Activated T-helper 1 cell treated with anti-CD3 and anti-CD28 coated beads, Interleukin-12 subunit alpha, Interleukin-12 subunit beta, Interleukin-2, Interleukin-4 antibody, amounts not matched to agents 30 ng/mL and 10 ng/mL and 1 ng/mL, durations not matched to agents 14 hours and 24 hours and 36 hours (primary cell): ENCODE results near the gene ABHD15. TPM values are rescaled to one million over a fixed set of nuclear protein-coding genes. Genes with fewer than 3 reads are reported as not detected.

Experiments
- DNase-seq: peaks from one replicate; pipeline ENCODE4 v3.0.0; 2021; ENCODE audit warnings: low spot score
- H3K27ac Mint-ChIP-seq: one replicate; pipeline ENCODE4 v1.8.0; 2021; ENCODE audit warnings: mild to moderate bottlenecking, mixed read lengths
- H3K27me3 Mint-ChIP-seq: one replicate; pipeline ENCODE4 v1.8.0; 2022; ENCODE audit warnings: mild to moderate bottlenecking, moderate library complexity, mixed read lengths; ENCODE audit not compliant: insufficient read depth
- H3K36me3 Mint-ChIP-seq: one replicate; pipeline ENCODE4 v1.8.0; 2021; ENCODE audit warnings: low read depth, mixed read lengths
- H3K4me1 Mint-ChIP-seq: one replicate; pipeline ENCODE4 v1.8.0; 2021; ENCODE audit warnings: low read depth, mixed read lengths
- H3K4me3 Mint-ChIP-seq: one replicate; pipeline ENCODE4 v1.8.0; 2021; ENCODE audit warnings: mild to moderate bottlenecking, moderate library complexity, mixed read lengths
- H3K9me3 Mint-ChIP-seq: one replicate; pipeline ENCODE4 v1.8.0; 2021; ENCODE audit warnings: mixed read lengths
- intact Hi-C: fragments of 100-400 bp; cut with micrococcal nuclease; formaldehyde crosslinking; loops from one replicate; pipeline ENCODE4 v1.15.1; 2024
- total RNA-seq: library from RNA; stranded (reverse); gene quantifications from 2 replicates; pipeline ENCODE4 v1.2.3, GENCODE V29; 2022

The ABHD15 gene
- total RNA-seq, 1 donor from 2014 or later, result 19.5 TPM

GRCh38 chr17:29583324-29584248, 16.7 kb upstream of the ABHD15 start:
- H3K36me3 Mint-ChIP-seq, result peaks cover 19% of the 10 kb centered on the region
- intact Hi-C loops, result no loop called here
- H3K4me3 Mint-ChIP-seq, result peak overlapping the region; percentile 11
- peaks cover 58% of the 10 kb centered on the region for H3K4me1 Mint-ChIP-seq
- no peaks in the 10 kb centered on the region for H3K9me3 Mint-ChIP-seq
- no peak overlapping the region for H3K27ac Mint-ChIP-seq
- no peak for DNase-seq
- no peaks in the 10 kb centered on the region for H3K27me3 Mint-ChIP-seq

GRCh38 chr17:29582772-29583171, 15.9 kb upstream of the ABHD15 start:
- intact Hi-C loops, result no loop called here
- Mint-ChIP-seq H3K4me3 (no peak overlapping the region), H3K27me3 (no peaks in the 10 kb centered on the region), H3K36me3 (peaks cover 22% of the 10 kb centered on the region), H3K27ac (no peak overlapping the region), H3K4me1 (peaks cover 50% of the 10 kb centered on the region), H3K9me3 (no peaks in the 10 kb centered on the region)
- no peak for DNase-seq

GRCh38 chr17:29582254-29582765, 15.5 kb upstream of the ABHD15 start:
- H3K27me3 Mint-ChIP-seq, result no peaks in the 10 kb centered on the region
- DNase-seq, result no peak
- H3K4me3 Mint-ChIP-seq, result peak overlapping the region; percentile 9
- H3K4me1 Mint-ChIP-seq, result peaks cover 45% of the 10 kb centered on the region
- no peaks in the 10 kb centered on the region for H3K9me3 Mint-ChIP-seq
- intact Hi-C loops, result no loop called here
- no peak overlapping the region for H3K27ac Mint-ChIP-seq
- peaks cover 25% of the 10 kb centered on the region for H3K36me3 Mint-ChIP-seq

- H3K4me1 Mint-ChIP-seq, result peaks cover 39% of the 10 kb centered on the region
- no peaks in the 10 kb centered on the region for H3K9me3 Mint-ChIP-seq
- no peak for DNase-seq
- H3K27me3 Mint-ChIP-seq, result no peaks in the 10 kb centered on the region
- H3K4me3 Mint-ChIP-seq, result no peak overlapping the region
- intact Hi-C loops, result no loop called here
- H3K36me3 Mint-ChIP-seq, result peaks cover 25% of the 10 kb centered on the region
- H3K27ac Mint-ChIP-seq, result no peak overlapping the region
These were observed 14.9 kb upstream of the ABHD15 start for GRCh38 chr17:29581583-29582253.

- DNase-seq, result peak; percentile 79
- peak overlapping the region; percentile 90 for H3K27ac Mint-ChIP-seq
- no peaks in the 10 kb centered on the region for H3K27me3 Mint-ChIP-seq
- peaks cover 23% of the 10 kb centered on the region for H3K4me1 Mint-ChIP-seq
- no peaks in the 10 kb centered on the region for H3K9me3 Mint-ChIP-seq
- H3K4me3 Mint-ChIP-seq, result no peak overlapping the region
- H3K36me3 Mint-ChIP-seq, result peaks cover 29% of the 10 kb centered on the region
- intact Hi-C loops, result loop anchor here (1.0 kb wide), 4 partner anchors 9 to 351 kb away; partner anchors contain the start of gene GIT1
These were observed 13.3 kb upstream of the ABHD15 start for GRCh38 chr17:29579866-29580771.

GRCh38 chr17:29578626-29579485, 12.0 kb upstream of the ABHD15 start:
- Mint-ChIP-seq H3K4me1 (peaks cover 11% of the 10 kb centered on the region), H3K27ac (no peak overlapping the region), H3K9me3 (no peaks in the 10 kb centered on the region), H3K4me3 (no peak overlapping the region), H3K36me3 (peaks cover 36% of the 10 kb centered on the region), H3K27me3 (no peaks in the 10 kb centered on the region)
- DNase-seq, result no peak
- intact Hi-C loops, result no loop called here

- DNase-seq, result no peak
- intact Hi-C loops, result no loop called here
- Mint-ChIP-seq H3K27ac (no peak overlapping the region), H3K4me3 (no peak overlapping the region), H3K4me1 (peaks cover 8% of the 10 kb centered on the region), H3K27me3 (no peaks in the 10 kb centered on the region), H3K36me3 (peaks cover 45% of the 10 kb centered on the region), H3K9me3 (no peaks in the 10 kb centered on the region)
These were observed 10.8 kb upstream of the ABHD15 start for GRCh38 chr17:29577385-29578211.

GRCh38 chr17:29577001-29577370, 10.1 kb upstream of the ABHD15 start:
- Mint-ChIP-seq H3K4me3 (no peak overlapping the region), H3K4me1 (peaks cover 8% of the 10 kb centered on the region), H3K9me3 (no peaks in the 10 kb centered on the region), H3K27me3 (no peaks in the 10 kb centered on the region), H3K27ac (no peak overlapping the region), H3K36me3 (peaks cover 41% of the 10 kb centered on the region)
- intact Hi-C loops, result no loop called here
- DNase-seq, result no peak

- no peaks in the 10 kb centered on the region for H3K27me3 Mint-ChIP-seq
- intact Hi-C loops, result no loop called here
- H3K36me3 Mint-ChIP-seq, result peaks cover 38% of the 10 kb centered on the region
- H3K4me3 Mint-ChIP-seq, result no peak overlapping the region
- DNase-seq, result no peak
- H3K4me1 Mint-ChIP-seq, result peaks cover 8% of the 10 kb centered on the region
- H3K9me3 Mint-ChIP-seq, result no peaks in the 10 kb centered on the region
- no peak overlapping the region for H3K27ac Mint-ChIP-seq
These were observed 9.6 kb upstream of the ABHD15 start for GRCh38 chr17:29576214-29577000.

GRCh38 chr17:29575511-29576213, 8.8 kb upstream of the ABHD15 start:
- peaks cover 8% of the 10 kb centered on the region for H3K4me1 Mint-ChIP-seq
- peaks cover 39% of the 10 kb centered on the region for H3K36me3 Mint-ChIP-seq
- no peaks in the 10 kb centered on the region for H3K27me3 Mint-ChIP-seq
- no peaks in the 10 kb centered on the region for H3K9me3 Mint-ChIP-seq
- H3K27ac Mint-ChIP-seq, result no peak overlapping the region
- intact Hi-C loops, result no loop called here
- H3K4me3 Mint-ChIP-seq, result no peak overlapping the region
- DNase-seq, result no peak
